Nephron progenitor cell (in vitro differentiated cells): Measurements from ENCODE around the gene PCF11.

Experiments
- DNase-seq: peaks from one replicate; pipeline ENCODE4 v3.0.0; 2021
- H3K27ac Mint-ChIP-seq: 2 replicates; pipeline ENCODE4 v1.8.0; 2021; ENCODE audit warnings: mild to moderate bottlenecking, moderate library complexity, mixed read lengths
- H3K27me3 Mint-ChIP-seq: 2 replicates; pipeline ENCODE4 v1.8.0; 2021; ENCODE audit warnings: mild to moderate bottlenecking, low read depth, mixed read lengths; ENCODE audit not compliant: poor library complexity
- H3K36me3 Mint-ChIP-seq: 2 replicates; pipeline ENCODE4 v1.8.0; 2021; ENCODE audit warnings: low read depth, mixed read lengths
- H3K4me1 Mint-ChIP-seq: 2 replicates; pipeline ENCODE4 v1.8.0; 2021; ENCODE audit warnings: mixed read lengths
- H3K4me3 Mint-ChIP-seq: 2 replicates; pipeline ENCODE4 v1.8.0; 2021; ENCODE audit warnings: mild to moderate bottlenecking, moderate library complexity, mixed read lengths
- H3K9me3 Mint-ChIP-seq: 2 replicates; pipeline ENCODE4 v1.8.0; 2021; ENCODE audit warnings: mild to moderate bottlenecking, moderate library complexity, mixed read lengths
- CTCF ChIP-seq: fragments of 200-600 bp; sonication (generic); IDR thresholded peaks from 2 replicates; pipeline ENCODE4 v1.5.0; 2021; ENCODE audit warnings: antibody characterized with exemption

The PCF11 gene

GRCh38 chr11:83174008-83174407, 17.1 kb downstream of the PCF11 start:
- Mint-ChIP-seq H3K27ac (no peak overlapping the region), H3K36me3 (peaks cover 69% of the 10 kb centered on the region), H3K4me1 (peaks cover 20% of the 10 kb centered on the region), H3K27me3 (no peaks in the 10 kb centered on the region), H3K4me3 (no peak overlapping the region), H3K9me3 (peaks cover under 1% of the 10 kb centered on the region)
- no peak for TF ChIP-seq CTCF
- no peak for DNase-seq

GRCh38 chr11:83175815-83176214, 18.9 kb downstream of the PCF11 start:
- H3K27ac Mint-ChIP-seq = no peak overlapping the region
- no peak for DNase-seq
- peaks cover 7% of the 10 kb centered on the region for H3K4me1 Mint-ChIP-seq
- no peaks in the 10 kb centered on the region for H3K27me3 Mint-ChIP-seq
- no peak overlapping the region for H3K4me3 Mint-ChIP-seq
- peaks cover 64% of the 10 kb centered on the region for H3K36me3 Mint-ChIP-seq
- TF ChIP-seq CTCF = no peak
- H3K9me3 Mint-ChIP-seq = no peaks in the 10 kb centered on the region

GRCh38 chr11:83181815-83182214, 24.9 kb downstream of the PCF11 start:
- Mint-ChIP-seq H3K27ac (no peak overlapping the region), H3K36me3 (peaks cover 63% of the 10 kb centered on the region), H3K27me3 (no peaks in the 10 kb centered on the region), H3K9me3 (no peaks in the 10 kb centered on the region), H3K4me1 (no peaks in the 10 kb centered on the region), H3K4me3 (no peak overlapping the region)
- no peak for TF ChIP-seq CTCF
- no peak for DNase-seq

- no peak for TF ChIP-seq CTCF
- Mint-ChIP-seq H3K27me3 (no peaks in the 10 kb centered on the region), H3K9me3 (no peaks in the 10 kb centered on the region), H3K27ac (no peak overlapping the region), H3K36me3 (peaks cover 60% of the 10 kb centered on the region), H3K4me1 (no peaks in the 10 kb centered on the region), H3K4me3 (no peak overlapping the region)
- no peak for DNase-seq
Measured at GRCh38 chr11:83185767-83186166, 28.8 kb downstream of the PCF11 start.

- Mint-ChIP-seq H3K36me3 (peaks cover 61% of the 10 kb centered on the region), H3K9me3 (no peaks in the 10 kb centered on the region), H3K27me3 (no peaks in the 10 kb centered on the region), H3K4me1 (peaks cover 4% of the 10 kb centered on the region), H3K4me3 (no peak overlapping the region), H3K27ac (no peak overlapping the region)
- no peak for TF ChIP-seq CTCF
- DNase-seq = no peak
Measured at GRCh38 chr11:83187465-83187864, 30.5 kb downstream of the PCF11 start.

- Mint-ChIP-seq H3K4me3 (peak overlapping the region; percentile 48), H3K27me3 (peaks cover 5% of the 10 kb centered on the region), H3K9me3 (no peaks in the 10 kb centered on the region), H3K4me1 (peaks cover 39% of the 10 kb centered on the region), H3K36me3 (peaks cover 43% of the 10 kb centered on the region), H3K27ac (no peak overlapping the region)
- no peak for TF ChIP-seq CTCF
- no peak for DNase-seq
Measured at GRCh38 chr11:83191491-83191890, 34.6 kb downstream of the PCF11 start.
